Measurements from ENCODE around the gene LRP6. TPM values are rescaled to one million over a fixed set of nuclear protein-coding genes. Genes with fewer than 3 reads are reported as not detected.
"Not testable (repeated sequence)": the region's sequence is repeated elsewhere in the genome, so short reads cannot be mapped to it uniquely, and the experiment has no call there.

LRP6 gene
- total RNA-seq = 10 to 100 TPM; 15.1 to 25.9 (median 22.0) TPM

DNA sequence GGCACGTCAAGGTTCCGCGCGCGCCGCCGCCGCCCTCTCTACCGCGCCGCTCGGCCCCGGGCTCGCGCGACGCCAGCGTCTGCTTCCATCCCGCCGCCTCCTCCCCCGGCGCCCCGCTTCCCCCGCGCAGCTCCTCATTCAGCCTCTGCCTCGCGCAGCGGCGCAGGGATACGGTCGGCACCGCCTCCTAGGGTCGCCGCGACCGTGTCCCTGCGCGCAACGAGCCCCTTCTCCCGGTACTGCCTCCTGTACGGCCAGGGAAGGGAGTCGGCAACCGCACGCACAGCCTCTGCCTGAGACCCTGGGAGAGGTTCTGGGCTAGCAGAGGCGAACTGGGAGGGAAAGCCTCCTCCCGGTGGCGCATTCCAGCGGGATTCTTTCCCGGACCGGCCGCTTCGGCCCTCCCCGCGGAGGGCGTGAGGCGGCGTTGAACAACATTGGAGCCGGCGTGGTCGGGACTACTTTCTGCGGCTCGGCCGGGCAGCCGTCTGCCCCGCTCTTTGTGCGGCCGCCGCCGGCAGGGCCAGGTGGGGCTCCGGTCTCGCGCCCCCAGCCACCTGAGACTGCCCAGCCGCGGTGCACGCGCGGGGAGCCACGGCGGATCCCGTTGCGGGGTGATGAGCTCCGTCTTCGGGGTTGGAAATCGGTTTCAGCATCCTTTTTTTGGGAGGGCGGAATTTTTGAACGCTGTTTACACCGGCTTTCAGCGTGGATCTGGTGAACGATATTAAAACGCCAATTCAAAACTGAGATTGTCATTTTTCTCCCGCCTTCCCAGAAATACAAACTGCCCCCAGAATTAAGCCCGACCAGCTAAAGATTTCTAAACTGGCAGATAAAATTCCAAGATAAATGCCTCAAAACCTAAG is at the start of gene LRP6:
Gene LRP6 (minus strand): TSS at position 172 of the 869 bp plus-strand sequence. CDS start 309 bp downstream, outside the sequence.
- DNase-seq (ENCODE audit: low spot score) (peak; percentile 55), ATAC-seq (ENCODE audit: low FRiP score) (peak; percentile 98)
- TF ChIP-seq, protein P1, sequence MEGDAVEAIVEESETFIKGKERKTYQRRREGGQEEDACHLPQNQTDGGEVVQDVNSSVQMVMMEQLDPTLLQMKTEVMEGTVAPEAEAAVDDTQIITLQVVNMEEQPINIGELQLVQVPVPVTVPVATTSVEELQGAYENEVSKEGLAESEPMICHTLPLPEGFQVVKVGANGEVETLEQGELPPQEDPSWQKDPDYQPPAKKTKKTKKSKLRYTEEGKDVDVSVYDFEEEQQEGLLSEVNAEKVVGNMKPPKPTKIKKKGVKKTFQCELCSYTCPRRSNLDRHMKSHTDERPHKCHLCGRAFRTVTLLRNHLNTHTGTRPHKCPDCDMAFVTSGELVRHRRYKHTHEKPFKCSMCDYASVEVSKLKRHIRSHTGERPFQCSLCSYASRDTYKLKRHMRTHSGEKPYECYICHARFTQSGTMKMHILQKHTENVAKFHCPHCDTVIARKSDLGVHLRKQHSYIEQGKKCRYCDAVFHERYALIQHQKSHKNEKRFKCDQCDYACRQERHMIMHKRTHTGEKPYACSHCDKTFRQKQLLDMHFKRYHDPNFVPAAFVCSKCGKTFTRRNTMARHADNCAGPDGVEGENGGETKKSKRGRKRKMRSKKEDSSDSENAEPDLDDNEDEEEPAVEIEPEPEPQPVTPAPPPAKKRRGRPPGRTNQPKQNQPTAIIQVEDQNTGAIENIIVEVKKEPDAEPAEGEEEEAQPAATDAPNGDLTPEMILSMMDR (IDR thresholded peaks at IDR 0.05) = no peak

DNA sequence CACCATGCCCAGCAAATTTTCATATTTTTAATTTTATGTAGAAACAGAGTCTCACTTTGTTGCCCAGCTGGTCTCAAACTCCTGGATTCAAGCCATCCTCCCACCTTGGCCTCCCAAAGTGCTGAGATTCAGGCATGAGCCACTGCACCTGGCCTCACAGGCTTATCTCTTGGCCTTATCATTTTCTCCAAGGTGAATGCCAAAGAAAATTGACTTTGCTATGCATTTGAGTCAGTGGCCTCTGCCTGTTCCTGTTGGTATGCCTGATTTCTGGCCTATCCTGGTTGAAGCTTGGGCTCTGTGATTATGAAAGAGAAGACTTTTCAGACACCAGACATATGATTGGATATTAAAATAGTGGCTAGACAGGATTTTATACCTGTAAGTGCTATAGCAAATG is 49.0 kb upstream of the LRP6 start:
- ATAC-seq (ENCODE audit: low FRiP score) = no peak
- TF ChIP-seq, protein P1 (IDR thresholded peaks at IDR 0.05) = no peak
- DNase-seq (ENCODE audit: low spot score) = no peak

DNA sequence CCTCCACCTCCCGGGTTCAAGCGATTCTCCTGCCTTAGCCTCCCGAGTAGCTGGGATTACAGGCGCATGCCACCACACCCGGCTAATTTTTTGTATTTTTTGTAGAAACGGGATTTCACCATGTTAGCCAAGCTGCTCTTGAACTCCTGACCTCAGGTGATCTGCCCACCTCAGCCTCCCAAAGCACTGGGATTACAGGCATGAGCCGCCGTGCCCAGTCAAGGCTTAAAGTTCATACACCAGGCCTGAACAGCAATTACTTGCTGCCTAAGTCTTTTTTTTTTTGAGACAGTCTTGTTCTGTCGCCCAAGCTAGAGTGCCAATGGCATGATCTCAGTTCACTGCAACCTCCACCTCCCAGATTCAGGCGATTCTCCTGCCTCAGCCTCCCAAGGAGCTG is 43.9 kb upstream of the LRP6 start:
- ATAC-seq (ENCODE audit: low FRiP score); DNase-seq (ENCODE audit: low spot score): not testable (repeated sequence)

DNA sequence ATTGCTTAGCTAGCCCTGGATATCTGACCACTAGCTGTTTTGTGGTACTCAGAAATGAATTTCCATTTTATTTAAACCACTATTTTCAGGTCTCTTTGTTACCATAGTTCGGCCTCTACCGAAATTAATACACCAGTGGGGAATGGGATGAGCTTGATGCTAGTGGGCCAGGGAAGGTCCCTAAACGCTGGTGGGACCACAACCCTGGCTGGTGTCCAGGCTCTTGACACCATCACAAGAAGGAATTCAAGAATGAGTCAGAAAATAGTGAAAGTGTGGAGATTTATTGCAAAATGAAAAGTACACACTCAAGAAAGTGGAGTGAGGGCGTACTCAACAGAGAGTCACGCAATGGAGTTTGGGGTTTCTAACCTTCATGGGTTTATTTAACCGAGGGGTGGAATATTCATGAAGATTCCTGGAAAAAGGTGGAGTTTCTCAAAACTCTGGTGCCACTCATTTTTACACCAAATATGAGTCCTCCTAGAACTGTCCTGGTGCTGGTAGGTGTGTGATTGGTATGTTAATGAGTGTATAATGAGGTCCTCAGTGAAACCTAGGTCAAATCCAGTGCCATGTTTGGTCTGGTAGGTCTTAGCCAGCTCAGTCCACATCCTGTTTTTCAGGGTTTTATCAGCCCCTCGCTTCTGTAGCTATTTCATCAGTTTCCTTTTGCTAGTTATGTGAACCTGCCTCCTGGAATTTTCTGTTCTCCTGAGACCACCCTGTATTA is 38.9 kb upstream of the LRP6 start:
- ATAC-seq (ENCODE audit: low FRiP score) = no peak
- no peak for DNase-seq (ENCODE audit: low spot score)
- TF ChIP-seq, protein P1 (IDR thresholded peaks at IDR 0.05) = no peak

DNA sequence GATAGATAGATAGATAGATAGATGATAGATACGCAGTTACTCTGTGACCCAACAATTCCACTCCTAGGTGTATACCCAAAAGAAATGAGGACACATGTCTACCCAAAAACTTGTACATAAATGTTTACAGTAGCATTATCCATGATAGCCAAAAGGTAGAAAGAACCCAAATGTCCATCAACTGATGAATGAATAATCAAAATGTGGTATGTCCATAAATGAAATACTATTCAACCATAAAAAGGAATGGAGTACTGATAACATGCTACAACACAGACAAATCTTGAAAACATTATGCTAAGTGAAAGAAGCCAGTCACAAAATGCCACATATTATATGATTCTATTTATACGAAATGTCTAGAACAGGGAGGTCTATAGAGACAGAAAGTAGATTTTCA is 36.1 kb upstream of the LRP6 start:
- TF ChIP-seq, protein P1 (IDR thresholded peaks at IDR 0.05) = no peak
- DNase-seq (ENCODE audit: low spot score) (no peak), ATAC-seq (ENCODE audit: low FRiP score) (no peak)

DNA sequence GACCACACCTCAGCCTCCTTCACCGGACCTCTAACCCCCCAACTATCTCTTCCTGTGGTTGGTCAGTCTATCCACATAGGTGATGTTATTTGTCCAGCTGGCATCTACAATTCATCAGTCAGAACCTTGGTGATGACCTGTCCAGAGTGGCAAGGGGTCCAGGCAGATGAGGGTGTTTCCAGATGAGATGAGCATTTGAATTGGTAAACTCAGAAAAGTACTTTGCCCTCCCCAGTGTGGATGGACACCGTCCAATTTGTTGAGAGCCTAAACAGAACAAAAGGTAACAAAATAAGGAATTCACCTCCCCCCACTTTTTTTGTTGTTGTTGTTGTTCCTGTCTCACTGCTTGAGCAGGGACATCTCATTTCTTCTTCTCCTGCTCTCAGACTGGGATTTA is 34.3 kb upstream of the LRP6 start:
- TF ChIP-seq, protein P1 (IDR thresholded peaks at IDR 0.05) = no peak
- no peak for DNase-seq (ENCODE audit: low spot score)
- ATAC-seq (ENCODE audit: low FRiP score) = no peak

DNA sequence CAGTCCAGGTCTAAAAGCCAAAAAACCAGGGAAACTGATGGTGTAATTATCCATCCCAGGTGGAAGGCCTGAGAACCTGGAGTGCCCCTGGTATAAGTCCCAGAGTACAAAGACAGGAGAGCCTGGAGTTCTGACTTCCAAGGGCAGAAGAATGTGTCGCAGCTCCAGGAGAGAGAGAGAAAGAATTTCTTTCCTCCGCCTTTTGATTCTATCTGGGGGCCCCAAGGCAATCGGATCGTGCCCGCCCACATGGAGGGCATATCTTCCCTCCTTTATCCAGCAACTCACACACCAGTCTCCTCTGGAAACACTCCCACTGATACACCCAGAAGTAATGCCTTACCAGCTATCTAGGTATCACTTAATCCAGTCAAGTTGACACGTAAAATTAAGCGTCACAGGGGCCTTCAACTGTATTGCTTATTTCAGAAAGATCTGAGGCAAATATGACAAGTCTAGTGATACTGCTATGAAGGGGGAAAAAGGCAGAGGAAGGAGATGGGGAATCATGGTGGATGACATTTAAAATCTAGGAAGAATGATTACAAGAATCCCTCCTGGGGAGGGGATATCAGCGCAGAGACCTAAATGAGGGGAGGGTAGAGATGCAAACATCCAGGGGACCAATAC is 30.5 kb upstream of the LRP6 start:
- no peak for DNase-seq (ENCODE audit: low spot score)
- no peak for ATAC-seq (ENCODE audit: low FRiP score)
- TF ChIP-seq, protein P1 (IDR thresholded peaks at IDR 0.05) = no peak
